DMS114 treated with DMSO at 0.1 percent for 48 hours (cell line): ENCODE data around the gene TNFRSF14.

Experiments
- DNase-seq: peaks from one replicate; lab custom pipeline; 2025; ENCODE audit not compliant: unreplicated experiment; lab: John Stamatoyannopoulos, UW

Gene TNFRSF14

DNA sequence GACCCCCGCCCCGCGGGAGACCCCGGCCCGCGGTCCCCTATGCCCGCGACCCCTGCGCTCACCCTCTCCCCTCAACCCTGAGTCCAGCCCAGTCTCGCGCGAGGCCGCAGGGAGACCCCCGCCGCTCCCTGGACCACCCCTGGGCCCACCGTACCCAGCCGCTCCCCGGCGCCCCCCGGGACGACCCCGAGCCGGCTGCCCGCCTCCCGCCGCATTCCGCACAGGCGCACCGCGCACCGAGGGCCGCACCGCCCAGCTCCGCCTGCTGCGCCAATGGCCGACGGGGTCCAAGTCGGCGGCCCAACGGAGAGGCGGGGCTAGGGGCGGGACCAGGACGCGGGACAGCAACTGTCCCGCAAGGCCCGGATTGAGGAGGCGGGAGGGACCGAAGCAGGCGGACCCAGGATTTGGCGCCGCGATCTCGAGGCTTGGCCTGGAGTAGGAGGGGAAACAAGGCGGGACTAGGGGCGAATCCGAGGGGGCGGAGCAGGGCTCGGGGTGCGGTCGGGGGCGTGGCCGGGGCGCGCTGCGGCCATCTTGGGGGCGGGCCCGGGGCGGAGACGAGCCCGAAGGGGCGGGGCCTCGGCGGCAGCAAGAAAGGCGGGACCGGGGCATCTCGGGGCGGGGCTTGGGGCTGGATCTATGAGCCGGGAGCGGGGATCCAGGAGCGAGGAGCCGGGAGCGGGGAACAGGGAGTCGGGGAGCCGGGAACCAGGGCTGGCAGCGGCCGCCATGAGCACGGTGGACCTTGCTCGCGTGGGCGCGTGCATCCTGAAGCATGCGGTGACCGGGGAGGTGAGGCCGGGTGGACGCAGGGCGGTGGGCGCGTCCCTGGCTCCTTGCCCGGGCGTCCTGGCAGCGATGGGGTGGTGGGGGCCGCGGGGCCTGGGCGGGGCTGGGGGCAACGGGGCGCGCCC, 30.2 kb downstream of the TNFRSF14 start, which contains the start of gene PRXL2B:
Gene PRXL2B (plus strand): TSS at position 624 of the 917 bp plus-strand sequence. CDS start 109 bp downstream, at position 733.
- peak; percentile 90 for DNase-seq

DNA sequence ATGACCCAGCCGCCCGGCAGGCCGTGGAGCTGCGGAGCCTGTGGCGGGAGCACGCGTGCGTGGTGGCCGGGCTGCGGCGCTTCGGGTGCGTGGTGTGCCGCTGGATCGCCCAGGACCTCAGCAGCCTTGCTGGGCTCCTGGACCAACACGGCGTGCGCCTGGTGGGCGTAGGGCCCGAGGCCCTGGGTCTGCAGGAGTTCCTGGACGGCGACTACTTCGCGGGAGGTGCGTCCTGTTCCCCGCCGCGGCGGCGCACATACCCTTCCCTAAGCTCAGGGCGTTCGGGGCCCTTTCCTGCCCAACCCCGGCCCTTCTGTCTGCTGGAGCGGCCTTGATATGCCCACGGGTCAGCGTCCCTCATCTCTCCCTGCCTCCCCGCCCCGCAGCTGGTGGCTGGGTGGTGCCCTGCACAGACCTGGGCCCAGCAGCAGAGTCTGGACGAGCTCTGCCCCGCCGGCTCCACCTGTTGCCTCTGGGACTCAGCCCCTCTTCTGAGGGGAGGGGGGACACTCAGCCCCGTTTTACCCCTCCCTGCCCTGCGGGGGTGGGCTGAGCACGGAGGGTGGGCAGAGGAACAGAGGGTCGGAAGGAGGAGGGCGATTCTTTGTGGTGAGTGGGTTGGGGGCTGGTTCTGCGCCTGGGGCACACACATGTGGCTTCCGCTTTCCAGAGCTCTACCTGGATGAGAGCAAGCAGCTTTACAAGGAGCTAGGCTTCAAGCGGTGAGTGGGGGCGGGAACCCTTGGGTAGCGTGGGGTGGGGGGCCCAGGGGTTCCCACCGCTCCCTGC, 31.1 kb downstream of the TNFRSF14 start:
- DNase-seq, result no peak

DNA sequence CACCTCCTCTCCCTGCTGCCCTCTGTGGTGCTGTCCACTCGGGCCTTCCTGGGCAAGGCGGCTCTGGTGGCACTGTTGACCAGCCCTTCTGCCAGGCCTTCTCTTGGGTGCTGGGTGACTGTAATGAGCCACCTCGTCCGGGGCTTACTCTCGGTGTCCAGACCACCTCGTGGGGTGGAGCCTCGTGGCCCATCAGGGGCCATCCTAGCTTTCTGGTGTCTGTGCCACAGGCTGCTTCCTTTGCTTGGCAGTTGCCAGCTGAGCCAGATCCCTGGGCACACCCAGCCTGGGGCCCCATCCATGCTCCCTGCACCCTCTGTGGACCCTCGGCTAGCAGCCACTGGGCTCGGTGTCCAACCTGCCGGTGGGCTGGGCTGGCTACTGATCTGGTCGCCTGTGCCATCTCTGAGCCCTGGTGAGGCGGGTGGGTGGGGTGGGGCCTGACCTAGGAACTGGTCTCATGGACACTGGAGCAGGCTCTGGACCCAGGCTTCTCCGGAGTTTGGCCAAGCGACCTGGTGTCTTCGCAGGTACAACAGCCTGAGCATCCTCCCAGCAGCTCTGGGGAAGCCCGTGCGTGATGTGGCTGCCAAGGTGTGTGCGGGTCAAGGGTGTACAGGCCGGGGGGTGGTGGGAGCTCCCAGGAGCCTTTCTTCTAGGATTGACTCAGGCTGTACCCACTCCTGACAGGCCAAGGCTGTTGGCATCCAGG, 31.8 kb downstream of the TNFRSF14 start:
- DNase-seq, result no peak

DNA sequence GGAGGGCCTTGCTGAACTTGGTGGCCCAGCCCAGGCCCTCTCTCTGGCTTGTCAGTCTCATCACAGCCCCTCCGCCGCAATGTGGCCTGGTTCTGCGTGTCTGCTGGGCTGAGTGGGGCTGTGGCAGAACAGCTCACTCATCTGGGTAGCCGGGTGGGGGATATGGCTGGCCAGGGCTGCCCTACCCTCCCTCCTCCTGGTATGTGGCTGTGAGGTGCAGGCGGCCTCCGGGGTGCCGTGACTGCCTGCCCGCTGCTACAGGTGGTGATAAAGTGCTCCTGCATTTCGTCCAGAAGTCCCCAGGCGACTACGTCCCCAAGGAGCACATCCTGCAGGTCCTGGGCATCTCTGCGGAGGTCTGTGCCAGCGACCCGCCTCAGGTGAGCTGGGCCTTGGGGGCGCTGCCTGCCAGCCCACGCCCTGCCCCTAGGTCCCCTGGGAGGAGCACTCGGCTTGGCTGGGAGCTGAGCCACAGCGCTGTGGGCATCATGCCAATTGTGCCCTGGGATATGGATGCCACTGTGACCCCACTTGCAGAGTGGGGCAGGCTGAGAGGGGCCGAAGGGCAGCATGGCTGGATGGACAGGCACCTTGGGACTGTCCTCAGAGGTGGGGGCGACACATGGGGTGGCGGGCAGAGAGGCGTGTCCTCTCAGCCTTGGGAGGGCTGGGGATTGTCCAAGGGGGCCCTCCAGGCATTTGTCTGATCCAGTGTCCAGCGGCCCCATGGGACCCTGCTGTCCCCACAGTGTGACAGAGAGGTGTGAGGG, 32.7 kb downstream of the TNFRSF14 start:
- DNase-seq, result no peak

DNA sequence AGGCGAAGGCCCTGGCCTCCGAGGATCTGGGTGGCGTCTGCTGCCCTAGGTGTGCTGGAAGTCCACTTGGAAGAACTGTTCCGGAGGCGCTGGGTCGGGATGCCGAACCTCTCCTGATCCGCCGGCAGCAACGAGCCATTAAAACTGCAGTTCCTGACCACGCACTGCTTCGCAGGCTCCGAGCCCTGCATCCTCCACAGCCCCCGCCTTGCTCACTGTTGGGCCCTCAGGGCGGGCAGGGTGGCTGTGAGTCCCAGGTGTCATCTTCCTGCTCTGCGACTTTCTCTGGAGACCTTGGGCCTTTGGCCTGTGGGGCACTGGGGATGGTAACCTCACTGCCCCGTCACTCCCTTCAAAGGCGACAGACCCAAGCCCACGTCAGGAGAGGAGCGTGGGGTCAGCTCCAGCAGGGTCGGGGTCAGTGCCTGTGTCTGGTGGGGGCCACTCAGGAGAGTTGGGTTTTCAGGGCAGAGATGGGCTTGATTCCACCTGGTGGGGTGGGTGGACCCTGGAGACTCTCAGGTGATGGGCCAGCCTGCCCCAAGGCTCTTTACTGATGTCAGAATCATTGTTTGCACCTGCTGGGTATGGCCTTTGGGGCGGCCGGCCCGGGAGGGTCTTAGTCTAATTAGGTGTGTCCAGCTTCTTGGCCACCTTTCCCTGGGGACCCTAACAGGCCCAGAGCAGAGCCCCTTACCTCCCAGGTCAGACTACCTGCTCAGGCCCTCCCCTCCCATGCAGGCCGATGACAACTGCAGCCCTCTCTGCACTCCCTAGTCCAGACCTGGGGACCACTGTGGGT, 33.5 kb downstream of the TNFRSF14 start:
- no peak for DNase-seq

DNA sequence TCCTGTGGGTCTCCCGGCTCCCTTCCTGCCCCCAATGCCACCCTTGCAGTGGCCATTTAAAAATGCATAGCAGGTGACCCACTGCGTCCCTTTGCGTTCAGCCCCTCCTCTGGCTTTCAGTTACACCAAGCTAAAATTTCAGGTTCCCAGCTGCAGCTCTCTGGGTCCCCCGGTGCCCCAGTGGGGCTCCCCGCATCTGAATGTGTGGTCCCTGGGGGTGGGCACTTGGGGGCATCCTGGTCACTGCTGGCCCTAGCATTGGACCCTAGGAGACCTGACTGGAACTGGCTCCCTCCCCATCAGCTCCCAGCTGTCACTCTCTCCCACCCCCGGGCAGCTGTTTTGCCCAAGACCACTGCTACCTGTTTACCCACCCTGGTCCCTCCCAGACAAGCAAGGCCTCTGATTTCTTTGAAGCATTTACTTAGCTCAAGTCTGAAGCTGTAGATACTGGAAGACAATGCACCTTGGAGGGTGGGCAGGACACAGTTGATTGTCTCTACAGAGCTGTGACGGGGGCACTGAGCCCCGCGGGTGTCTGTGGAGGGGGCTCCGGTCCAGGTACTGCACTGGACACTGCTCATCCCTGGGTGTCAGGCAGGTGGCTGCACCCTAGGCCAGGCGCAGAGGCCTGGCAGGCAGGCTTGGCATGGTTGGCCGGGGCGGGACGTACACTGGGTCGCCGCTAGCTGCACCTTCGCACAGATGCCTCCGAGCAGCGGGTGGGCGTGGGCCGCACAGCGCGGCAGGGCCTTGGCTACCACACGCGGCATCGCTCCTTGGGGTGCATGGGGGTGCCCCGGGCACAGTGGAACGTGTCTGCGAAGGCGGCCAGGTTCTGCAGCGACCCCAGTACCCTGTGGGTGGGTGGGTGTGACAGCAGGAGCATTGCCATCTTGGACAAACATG, 34.3 kb downstream of the TNFRSF14 start:
- no peak for DNase-seq

DNA sequence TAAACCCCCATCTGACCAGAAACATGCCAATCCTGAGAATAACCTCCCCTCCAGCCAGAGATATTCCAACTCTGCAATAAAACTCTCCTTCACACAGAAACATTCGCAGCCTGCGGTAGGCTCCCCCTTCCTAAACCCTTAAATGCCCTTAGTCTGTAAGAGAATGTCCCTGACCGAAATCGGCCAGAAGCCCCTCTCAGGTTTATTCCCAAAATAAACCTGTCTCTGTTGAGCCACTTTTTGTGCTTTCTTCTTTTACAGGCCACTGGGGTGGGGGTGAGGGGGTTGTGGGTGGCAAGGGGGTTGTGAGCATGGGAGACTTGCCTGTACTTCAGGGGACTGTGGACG, 35.0 kb downstream of the TNFRSF14 start:
- no peak for DNase-seq

DNA sequence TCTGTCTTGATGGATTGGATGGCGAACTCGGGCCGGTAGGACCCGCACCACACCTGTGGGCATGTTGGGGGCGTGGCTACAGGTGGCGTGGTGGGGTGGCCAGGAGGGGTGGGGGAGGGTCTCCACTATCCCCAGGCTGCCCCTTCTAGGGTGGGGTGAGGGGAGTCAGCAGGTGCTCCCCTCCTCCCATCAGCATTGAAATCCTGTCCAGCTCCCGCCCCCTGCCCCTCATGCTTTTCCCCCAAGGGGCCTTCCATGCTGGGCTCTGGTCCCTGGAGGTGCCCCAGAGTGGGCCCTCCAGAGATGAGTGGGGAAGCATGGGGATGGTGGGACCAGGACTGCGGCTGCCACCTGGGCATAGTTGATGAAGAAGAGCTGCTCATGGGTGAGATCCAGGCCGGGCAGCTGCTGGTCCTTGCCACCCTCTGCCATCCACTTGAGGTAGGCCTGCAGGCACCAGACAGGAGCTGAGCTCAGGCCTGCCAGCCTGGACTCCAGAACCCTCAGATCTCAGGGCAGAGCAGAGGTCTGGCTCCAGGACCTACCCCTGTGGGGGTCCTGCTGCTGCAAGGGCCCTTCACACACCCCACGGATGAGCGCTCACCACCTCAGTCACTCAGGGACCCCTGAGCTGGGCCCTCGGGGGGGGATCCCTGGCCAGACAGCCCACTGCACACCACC, 35.5 kb downstream of the TNFRSF14 start:
- DNase-seq, result no peak

DNA sequence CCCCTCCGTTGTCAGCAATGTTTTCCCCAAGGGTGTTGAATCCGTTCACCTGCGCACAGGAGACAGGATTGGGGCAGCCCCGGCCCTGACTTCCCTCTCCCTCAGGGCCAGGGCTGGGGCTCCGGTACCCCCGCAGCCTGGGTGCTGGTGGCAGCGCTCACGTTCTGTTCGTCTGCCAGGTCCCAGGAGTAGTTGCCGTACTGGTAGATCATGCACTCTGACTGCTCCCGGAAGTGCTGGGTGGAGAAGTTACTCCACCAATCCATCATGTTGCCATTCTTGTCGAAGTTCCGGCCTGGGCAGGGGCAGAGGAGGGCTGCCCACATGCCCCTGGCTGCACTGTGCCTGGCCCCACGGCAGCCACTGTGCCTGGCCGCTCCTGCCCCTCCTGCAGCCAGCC, 36.5 kb downstream of the TNFRSF14 start:
- DNase-seq, result no peak

DNA sequence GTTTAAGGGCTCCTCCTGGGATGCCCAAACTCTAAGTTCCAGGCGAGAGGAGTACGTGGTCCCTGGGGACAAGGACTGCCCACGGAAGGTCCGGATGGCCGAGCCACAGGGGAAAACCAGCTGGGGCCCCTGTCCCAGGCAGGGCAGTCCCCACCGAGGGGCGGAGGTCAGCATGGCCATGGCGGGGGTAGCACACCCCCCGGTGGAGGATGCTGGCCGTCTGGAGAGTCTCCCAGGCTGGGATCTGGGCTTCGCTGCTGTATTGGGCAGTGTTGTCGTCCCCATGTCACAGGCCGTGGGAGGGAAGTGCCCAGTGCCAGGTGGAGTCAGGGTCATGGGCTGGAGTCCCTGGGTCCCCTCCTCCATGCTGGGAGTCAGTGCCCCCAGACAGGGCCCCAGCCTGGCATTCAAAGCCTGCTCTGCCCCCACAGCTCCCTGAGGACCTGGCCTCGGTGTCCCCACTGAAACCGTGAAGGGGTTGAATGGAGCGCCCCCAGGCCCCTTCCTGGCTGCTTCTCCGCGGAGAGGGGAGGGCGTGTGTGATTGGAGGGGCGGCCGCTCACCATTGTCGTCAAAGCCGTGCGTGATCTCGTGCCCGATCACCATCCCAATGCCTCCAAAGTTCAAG, 37.2 kb downstream of the TNFRSF14 start:
- DNase-seq, result no peak

DNA sequence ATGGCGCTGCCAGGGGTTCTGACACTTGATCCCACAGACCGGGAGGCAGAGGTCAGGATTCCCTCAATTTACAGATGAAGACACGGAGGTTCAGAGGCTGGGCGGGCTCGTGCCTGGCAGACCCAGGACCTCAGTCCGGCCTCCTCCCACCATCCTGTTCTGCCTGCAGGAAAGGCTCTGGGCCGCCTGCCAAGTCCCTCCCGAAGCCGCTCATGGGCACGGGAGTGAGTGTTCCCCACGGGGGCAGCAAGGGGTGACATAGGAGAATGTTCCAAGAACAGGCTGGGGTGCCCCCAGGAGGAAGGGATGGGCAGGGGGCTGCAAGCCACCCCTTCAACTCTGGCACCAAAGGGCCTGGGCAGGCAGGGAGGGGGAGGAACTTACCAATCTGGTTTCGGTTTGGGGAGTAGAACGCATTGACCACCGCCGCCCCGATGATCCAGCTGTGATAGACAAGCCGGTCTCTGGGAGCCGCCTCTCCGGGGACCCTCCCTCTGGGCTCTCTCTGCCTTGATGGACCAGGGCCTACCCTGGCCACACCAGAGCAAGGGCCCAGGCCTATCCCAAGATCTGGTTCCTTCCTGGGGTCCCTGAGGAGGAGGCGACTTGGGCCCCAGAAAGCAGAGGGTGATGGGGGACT, 38.0 kb downstream of the TNFRSF14 start:
- DNase-seq, result no peak

DNA sequence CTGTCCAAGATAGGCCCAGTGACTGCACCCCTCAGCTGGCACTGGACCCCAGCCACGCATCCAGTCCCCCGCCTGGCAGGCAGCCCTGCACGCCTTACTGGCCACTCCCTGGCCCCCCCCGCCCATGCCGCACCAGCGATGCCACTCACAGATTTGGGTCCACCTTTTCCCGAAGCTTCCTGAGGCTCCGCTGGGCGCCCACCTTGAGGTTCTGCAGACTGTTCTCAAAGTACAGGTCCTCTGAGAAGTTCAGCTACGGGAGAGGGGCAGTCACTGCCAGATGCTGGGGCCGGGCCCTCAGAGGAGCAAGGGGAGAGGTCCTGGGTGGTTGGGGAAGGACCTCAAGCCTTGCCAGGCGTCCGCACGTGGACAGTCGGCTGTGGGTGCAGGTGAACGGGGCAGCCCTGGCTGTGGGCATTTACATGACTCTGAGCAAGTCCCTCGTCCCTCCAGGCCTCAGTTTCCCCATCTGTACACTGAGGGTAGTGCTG, 38.5 kb downstream of the TNFRSF14 start:
- DNase-seq, result no peak

DNA sequence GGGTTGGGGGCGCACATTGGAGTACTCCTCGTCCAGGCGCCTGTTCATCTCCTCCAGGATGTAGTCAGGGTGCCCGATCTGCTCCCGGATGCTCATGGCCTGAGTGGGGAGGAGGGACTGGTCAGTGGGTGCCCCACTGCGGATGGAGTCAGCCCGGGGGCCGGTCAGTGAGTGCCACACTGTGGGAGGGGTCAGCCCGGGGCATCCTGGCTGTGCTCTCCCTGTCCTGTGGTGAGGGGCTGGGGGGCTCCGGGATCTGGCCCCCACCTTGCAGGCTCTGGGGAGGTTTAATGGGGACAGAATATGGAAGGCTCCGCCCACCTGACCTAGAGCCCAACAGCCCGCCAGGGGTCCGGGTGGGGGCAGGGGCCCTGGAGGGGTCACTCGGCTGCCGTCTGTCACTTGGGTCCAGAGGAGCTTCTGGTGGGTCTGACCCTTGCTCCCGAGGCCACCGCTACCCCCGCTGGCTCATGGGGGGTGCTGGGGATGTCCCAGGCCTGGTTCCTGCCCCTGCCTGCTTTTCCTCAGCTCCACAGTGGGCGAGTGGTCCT, 39.2 kb downstream of the TNFRSF14 start:
- DNase-seq, result no peak

DNA sequence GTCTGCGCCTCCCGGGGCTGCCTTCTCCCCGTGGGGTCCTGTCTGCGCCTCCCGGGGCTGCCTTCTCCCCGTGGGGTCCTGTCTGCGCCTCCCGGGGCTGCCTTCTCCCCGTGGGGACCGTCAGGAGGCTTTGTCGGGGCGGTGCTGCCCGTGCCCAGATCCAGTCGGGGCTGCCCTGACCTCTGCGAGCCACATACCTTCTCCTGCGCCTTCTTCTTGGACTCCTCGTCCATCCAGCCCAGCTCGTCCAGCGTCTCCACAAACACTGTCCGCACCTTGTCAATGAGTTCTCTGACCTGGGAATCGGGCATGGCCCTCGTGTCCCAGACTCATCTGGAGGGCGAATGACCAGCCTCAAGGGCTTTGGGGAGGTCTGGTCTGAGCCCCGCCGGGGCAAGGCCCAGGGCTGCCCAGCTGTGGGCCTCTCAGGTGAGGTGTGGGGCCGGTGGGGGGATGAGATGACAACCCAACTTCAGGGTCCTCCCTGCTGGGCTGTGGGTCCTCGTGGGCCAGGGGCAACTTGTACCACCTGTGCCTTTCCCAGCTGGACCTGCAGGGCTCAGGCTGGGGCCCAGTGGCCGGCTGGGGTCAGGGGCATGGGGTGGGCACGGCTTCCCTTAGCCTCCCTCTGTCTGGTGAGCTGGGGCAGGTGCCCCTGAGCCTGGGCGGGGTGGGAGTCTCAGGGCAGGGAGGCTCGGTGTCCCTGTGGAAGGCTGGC, 39.8 kb downstream of the TNFRSF14 start:
- DNase-seq, result no peak

DNA sequence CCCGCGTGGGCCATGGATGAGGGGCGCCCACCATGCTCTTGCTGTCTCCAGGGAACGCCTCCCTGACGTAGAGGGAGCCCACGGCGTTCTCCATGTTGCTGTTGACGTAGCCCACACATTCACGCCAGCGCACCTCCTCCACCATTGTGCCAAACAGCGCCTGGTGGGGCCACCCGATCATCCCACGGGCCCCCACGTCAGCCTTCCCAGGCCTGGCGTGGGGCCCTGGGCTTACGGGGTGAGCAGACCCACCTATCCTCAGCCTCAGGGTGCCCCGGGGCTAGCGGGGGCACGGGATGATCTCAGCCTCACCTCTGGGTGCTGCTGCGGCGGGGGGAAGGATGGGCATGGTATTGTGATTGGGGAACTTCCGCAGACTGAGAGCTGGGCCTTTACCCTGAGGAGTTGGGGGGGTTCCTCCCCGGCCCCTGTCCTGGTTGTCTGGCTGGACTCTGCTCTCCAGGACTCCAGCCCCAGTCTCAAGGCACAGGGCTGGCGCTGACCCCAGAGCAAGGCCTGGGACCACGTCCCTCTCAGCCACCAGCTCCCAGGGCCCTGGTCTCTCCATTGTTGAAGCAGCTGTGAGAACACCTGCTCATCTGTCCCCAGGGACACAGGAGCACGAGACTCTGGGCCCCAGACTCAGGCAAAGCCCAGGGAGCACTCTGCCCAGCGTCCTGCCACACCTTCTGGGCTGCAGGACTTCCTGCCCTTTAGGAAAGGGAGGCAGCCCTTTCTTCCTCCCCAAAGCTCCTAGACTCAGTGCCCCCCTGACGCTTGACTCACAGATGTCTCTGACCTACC, 40.6 kb downstream of the TNFRSF14 start:
- no peak for DNase-seq
